K562 (cell line): ENCODE measurements around the gene FBXL12.

Experiments
- ESRRA ChIP-seq: fragments of 450-650 bp; IDR thresholded peaks from 2 replicates; pipeline ENCODE4 v1.6.1; 2014; ENCODE audit warnings: low read depth, mild to moderate bottlenecking, moderate library complexity, borderline replicate concordance
- SREBF1 ChIP-seq: fragments of 150-350 bp; IDR thresholded peaks from 2 replicates; pipeline ENCODE4 v1.6.1; 2014; ENCODE audit warnings: antibody characterized with exemption, low read depth, low read length, borderline replicate concordance
- TAF15 ChIP-seq: fragments of 200-400 bp; formaldehyde crosslinking; IDR thresholded peaks from 2 replicates; pipeline ENCODE4 v1.6.1; 2017; ENCODE audit warnings: mild to moderate bottlenecking, low read depth, low read length, moderate library complexity
- ZNF717 ChIP-seq: fragments of 250-450 bp; sonication (Bioruptor Pico); IDR thresholded peaks from 2 replicates; pipeline ENCODE4 v1.5.0; 2021
- TF ChIP-seq, protein P1 (sequence below): fragments of 450-650 bp; IDR thresholded peaks from one replicate; pipeline ENCODE4 v1.6.1; 2018; ENCODE audit warnings: mild to moderate bottlenecking, moderate library complexity; ENCODE audit not compliant: partially characterized antibody
- TF ChIP-seq, protein P2 (sequence below), 3 experiments: IDR thresholded peaks in 2 of 3; conservative IDR thresholded peaks in 1 of 3; 2 replicates each; pipeline ENCODE4 v1.5.1; 2011 to 2012; ENCODE audit warnings: low read length in 3 of 3, mild to moderate bottlenecking in 3 of 3, control low read depth in 2 of 3, improper control_type of control experiment in 1 of 3, inconsistent platforms in 1 of 3, low read depth in 1 of 3, mixed read lengths in 1 of 3, moderate library complexity in 1 of 3; ENCODE audit not compliant: insufficient read depth in 2 of 3

DNA sequence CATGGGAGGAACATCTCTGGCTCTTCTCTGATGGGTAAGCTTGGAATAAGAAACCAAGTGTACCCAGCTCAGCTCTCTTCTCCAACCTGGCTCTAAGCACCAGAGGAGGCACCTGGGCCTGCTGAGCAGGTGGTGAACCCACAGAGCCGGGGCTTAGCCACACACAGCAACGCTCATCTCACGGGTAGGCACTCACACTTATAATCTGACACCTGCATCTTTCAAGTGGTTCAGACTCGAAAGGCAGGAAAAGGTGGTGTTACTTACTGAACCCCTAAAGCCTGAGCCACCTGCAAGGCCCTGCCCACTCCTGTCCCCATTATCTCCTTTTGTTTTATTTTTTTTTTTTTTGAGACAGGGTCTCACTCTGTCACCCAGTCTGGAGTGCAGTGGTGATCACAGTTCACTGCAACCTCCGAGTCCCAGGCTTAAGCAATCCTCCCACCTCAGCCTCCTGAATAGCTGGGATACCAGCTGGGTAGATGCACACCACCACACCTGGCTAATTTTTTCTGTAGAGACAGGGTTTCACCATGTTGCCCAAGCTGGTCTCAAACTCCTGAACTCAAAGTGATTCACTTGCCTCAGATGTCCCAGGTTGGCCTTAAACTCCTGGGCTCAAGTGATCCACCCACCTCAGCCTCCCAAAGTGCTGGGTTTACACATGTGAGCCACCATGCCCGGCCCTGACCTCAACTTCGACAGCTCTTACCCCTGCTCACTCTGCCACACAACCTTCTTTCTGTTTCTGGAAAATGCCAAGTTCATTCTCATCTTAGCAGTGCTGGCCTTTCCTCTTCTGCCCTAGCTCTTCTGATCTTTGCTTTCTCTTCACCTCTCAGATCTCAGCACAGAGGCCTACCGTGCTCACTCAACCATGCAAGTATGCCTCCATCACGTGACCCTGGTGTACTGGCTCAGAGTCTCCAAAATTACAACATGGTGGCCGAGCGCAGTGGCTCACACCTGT is 9.7 kb downstream of the FBXL12 start:
- TF ChIP-seq, protein P1, sequence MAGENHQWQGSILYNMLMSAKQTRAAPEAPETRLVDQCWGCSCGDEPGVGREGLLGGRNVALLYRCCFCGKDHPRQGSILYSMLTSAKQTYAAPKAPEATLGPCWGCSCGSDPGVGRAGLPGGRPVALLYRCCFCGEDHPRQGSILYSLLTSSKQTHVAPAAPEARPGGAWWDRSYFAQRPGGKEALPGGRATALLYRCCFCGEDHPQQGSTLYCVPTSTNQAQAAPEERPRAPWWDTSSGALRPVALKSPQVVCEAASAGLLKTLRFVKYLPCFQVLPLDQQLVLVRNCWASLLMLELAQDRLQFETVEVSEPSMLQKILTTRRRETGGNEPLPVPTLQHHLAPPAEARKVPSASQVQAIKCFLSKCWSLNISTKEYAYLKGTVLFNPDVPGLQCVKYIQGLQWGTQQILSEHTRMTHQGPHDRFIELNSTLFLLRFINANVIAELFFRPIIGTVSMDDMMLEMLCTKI = no peak
- no peak for TF ChIP-seq ESRRA
- no peak for TF ChIP-seq TAF15
- TF ChIP-seq, protein P2, sequence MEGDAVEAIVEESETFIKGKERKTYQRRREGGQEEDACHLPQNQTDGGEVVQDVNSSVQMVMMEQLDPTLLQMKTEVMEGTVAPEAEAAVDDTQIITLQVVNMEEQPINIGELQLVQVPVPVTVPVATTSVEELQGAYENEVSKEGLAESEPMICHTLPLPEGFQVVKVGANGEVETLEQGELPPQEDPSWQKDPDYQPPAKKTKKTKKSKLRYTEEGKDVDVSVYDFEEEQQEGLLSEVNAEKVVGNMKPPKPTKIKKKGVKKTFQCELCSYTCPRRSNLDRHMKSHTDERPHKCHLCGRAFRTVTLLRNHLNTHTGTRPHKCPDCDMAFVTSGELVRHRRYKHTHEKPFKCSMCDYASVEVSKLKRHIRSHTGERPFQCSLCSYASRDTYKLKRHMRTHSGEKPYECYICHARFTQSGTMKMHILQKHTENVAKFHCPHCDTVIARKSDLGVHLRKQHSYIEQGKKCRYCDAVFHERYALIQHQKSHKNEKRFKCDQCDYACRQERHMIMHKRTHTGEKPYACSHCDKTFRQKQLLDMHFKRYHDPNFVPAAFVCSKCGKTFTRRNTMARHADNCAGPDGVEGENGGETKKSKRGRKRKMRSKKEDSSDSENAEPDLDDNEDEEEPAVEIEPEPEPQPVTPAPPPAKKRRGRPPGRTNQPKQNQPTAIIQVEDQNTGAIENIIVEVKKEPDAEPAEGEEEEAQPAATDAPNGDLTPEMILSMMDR (IDR thresholded peaks at IDR 0.05 in 2 of 3, conservative IDR thresholded peaks at IDR 0.05 in 1 of 3; ENCODE audit: insufficient read depth in 2 of 3, low read depth in 1 of 3, low read length in 3 of 3) = no peak
- no peak for TF ChIP-seq SREBF1
- TF ChIP-seq ZNF717 (CRISPR knock-in tag) = no peak
